ENCODE data around the gene ACOT2. TPM values are rescaled to one million over a fixed set of nuclear protein-coding genes. Genes with fewer than 3 reads are reported as not detected.
"Not testable (repeated sequence)": the region's sequence is repeated elsewhere in the genome, so short reads cannot be mapped to it uniquely, and the experiment has no call there.

The ACOT2 gene
- polyA plus RNA-seq, 1 donor (not counting 4 experiments of a cell fraction or from before 2014, with no cell fraction given): 5.4 TPM

DNA sequence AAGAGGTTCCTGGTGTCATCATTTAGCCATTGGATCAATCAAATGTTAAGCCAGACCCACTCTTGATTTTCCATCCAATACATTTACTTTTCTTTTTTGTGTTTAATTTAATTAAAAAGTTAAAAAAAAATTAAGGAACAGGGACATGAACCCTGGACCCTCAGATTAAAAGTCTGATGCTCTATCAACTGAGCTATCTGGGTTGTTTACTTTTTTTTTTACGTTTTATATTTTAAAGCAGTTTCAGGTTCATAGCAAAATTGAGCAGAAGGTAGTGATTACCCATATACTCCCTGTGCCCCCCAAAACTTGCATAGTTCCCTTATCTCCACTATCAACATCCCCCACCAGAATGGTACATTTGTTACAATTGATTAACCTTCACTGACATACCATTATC lies 19.7 kb downstream of the ACOT2 start:
- dilution Hi-C loops (cut with MboI; ENCODE audit: extremely low pct_ligation_motif_present, low sequenced_read_pairs): no loop called here
- TF ChIP-seq, protein P1, sequence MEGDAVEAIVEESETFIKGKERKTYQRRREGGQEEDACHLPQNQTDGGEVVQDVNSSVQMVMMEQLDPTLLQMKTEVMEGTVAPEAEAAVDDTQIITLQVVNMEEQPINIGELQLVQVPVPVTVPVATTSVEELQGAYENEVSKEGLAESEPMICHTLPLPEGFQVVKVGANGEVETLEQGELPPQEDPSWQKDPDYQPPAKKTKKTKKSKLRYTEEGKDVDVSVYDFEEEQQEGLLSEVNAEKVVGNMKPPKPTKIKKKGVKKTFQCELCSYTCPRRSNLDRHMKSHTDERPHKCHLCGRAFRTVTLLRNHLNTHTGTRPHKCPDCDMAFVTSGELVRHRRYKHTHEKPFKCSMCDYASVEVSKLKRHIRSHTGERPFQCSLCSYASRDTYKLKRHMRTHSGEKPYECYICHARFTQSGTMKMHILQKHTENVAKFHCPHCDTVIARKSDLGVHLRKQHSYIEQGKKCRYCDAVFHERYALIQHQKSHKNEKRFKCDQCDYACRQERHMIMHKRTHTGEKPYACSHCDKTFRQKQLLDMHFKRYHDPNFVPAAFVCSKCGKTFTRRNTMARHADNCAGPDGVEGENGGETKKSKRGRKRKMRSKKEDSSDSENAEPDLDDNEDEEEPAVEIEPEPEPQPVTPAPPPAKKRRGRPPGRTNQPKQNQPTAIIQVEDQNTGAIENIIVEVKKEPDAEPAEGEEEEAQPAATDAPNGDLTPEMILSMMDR (optimal IDR thresholded peaks at IDR 0.05 in 1 of 3, IDR thresholded peaks at IDR 0.05 in 1 of 3, conservative IDR thresholded peaks at IDR 0.05 in 1 of 3; ENCODE audit: extremely low read depth in 1 of 3, insufficient read depth in 2 of 3, low read length in 3 of 3): no peak
- TF ChIP-seq EZH2 (IDR thresholded peaks at IDR 0.05; ENCODE audit: low read length): no peak
- no peak for FAIRE-seq

DNA sequence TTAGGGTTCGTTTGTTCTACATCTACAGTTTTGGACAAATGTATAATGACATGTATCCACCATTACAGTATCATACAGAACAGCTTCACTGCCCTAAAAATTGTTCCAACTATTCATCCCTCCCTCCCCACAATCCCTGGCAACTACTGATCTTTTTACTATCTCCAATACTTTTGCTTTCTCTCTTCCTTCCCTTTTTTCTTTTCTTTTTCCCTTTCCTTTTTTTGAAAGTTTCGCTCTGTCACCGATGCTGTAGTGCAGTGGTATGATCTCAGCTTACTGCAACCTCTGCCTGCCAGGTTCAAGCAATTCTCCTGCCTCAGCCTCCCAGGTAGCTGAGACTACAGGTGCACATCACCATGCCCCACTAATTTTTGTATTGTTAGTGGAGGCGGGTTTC lies 20.1 kb downstream of the ACOT2 start:
- peaks cover 3% of the 10 kb centered on the region for H3K4me1 ChIP-seq (ENCODE audit: control insufficient read depth, extremely low read depth, insufficient read depth, low read length)
- no peaks in the 10 kb centered on the region for H3K9me3 ChIP-seq (ENCODE audit: control insufficient read depth, low read depth, low read length)
- H3K27ac ChIP-seq (ENCODE audit: control insufficient read depth, insufficient read depth, low read length): no peak overlapping the region
- FAIRE-seq: no peak
- TF ChIP-seq, protein P1 (optimal IDR thresholded peaks at IDR 0.05 in 1 of 3, IDR thresholded peaks at IDR 0.05 in 1 of 3, conservative IDR thresholded peaks at IDR 0.05 in 1 of 3; ENCODE audit: extremely low read depth in 1 of 3, insufficient read depth in 2 of 3, low read length in 3 of 3): no peak
- TF ChIP-seq EZH2 (IDR thresholded peaks at IDR 0.05; ENCODE audit: low read length): no peak
- no peak overlapping the region for H3K4me2 ChIP-seq (ENCODE audit: control insufficient read depth, extremely low read depth, insufficient read depth, low read depth, low read length)
- DNase-seq (ENCODE audit: low read depth, low spot score): no peak
- dilution Hi-C loops (cut with MboI; ENCODE audit: extremely low pct_ligation_motif_present, low sequenced_read_pairs): no loop called here
- H3K9me1 ChIP-seq (ENCODE audit: control insufficient read depth, extremely low read depth, insufficient read depth, low read length): no peaks in the 10 kb centered on the region
- H3K79me2 ChIP-seq (ENCODE audit: control insufficient read depth, insufficient read depth, low read length): no peaks in the 10 kb centered on the region
- no peaks in the 10 kb centered on the region for H3K36me3 ChIP-seq (ENCODE audit: control insufficient read depth in 2 of 2, extremely low read depth in 1 of 2, insufficient read depth in 2 of 2, low read length in 2 of 2)
- no peaks in the 10 kb centered on the region for H4K20me1 ChIP-seq (ENCODE audit: control insufficient read depth, extremely low read depth, insufficient read depth, low read length)
- H2AFZ ChIP-seq (ENCODE audit: control insufficient read depth, low read length): no peak overlapping the region
- H3K27me3 ChIP-seq (ENCODE audit: control insufficient read depth, extremely low read depth, insufficient read depth, low read length): no peaks in the 10 kb centered on the region
- no peak overlapping the region for H3K9ac ChIP-seq (ENCODE audit: control insufficient read depth, extremely low read depth, insufficient read depth, low read length)
- no peak overlapping the region for H3K4me3 ChIP-seq (ENCODE audit: control insufficient read depth in 2 of 3, extremely low read depth in 1 of 3, insufficient read depth in 2 of 3, low read depth in 1 of 3, low read length in 3 of 3)

More for the DNA sequence above, 19.7 kb downstream of the ACOT2 start:
- H3K27ac ChIP-seq (ENCODE audit: control insufficient read depth, insufficient read depth, low read length): no peak overlapping the region
- H3K4me3 ChIP-seq (ENCODE audit: control insufficient read depth in 2 of 3, extremely low read depth in 1 of 3, insufficient read depth in 2 of 3, low read depth in 1 of 3, low read length in 3 of 3): no peak overlapping the region
- H4K20me1 ChIP-seq (ENCODE audit: control insufficient read depth, extremely low read depth, insufficient read depth, low read length): no peaks in the 10 kb centered on the region
- no peaks in the 10 kb centered on the region for H3K79me2 ChIP-seq (ENCODE audit: control insufficient read depth, insufficient read depth, low read length)
- H3K9me3 ChIP-seq (ENCODE audit: control insufficient read depth, low read depth, low read length): no peaks in the 10 kb centered on the region
- H3K4me2 ChIP-seq (ENCODE audit: control insufficient read depth, extremely low read depth, insufficient read depth, low read depth, low read length): no peak overlapping the region
- no peaks in the 10 kb centered on the region for H3K27me3 ChIP-seq (ENCODE audit: control insufficient read depth, extremely low read depth, insufficient read depth, low read length)
- H3K4me1 ChIP-seq (ENCODE audit: control insufficient read depth, extremely low read depth, insufficient read depth, low read length): peaks cover 3% of the 10 kb centered on the region
- H2AFZ ChIP-seq (ENCODE audit: control insufficient read depth, low read length): no peak overlapping the region
- DNase-seq (ENCODE audit: low read depth, low spot score): no peak
- no peaks in the 10 kb centered on the region for H3K9me1 ChIP-seq (ENCODE audit: control insufficient read depth, extremely low read depth, insufficient read depth, low read length)
- no peaks in the 10 kb centered on the region for H3K36me3 ChIP-seq (ENCODE audit: control insufficient read depth in 2 of 2, extremely low read depth in 1 of 2, insufficient read depth in 2 of 2, low read length in 2 of 2)
- H3K9ac ChIP-seq (ENCODE audit: control insufficient read depth, extremely low read depth, insufficient read depth, low read length): no peak overlapping the region

DNA sequence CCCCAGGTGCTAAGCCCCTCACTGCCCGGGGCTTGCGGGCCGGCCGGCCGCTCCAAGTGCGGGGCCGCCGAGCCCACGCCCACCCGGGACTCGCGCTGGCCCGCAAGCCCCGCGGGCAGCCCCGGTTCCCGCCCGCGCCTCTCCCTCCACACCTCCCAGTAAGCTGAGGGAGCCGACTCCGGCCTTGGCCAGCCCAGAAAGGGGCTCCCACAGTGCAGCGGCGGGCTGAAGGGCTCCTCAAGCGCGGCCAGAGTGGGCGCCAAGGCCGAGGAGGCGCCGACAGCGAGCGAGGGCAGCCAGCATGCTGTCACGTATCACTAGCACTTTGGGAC lies 21.6 kb downstream of the ACOT2 start:
- H3K27ac ChIP-seq (ENCODE audit: control insufficient read depth, insufficient read depth, low read length); H3K9me3 ChIP-seq (ENCODE audit: control insufficient read depth, low read depth, low read length); H3K9ac ChIP-seq (ENCODE audit: control insufficient read depth, extremely low read depth, insufficient read depth, low read length); H3K9me1 ChIP-seq (ENCODE audit: control insufficient read depth, extremely low read depth, insufficient read depth, low read length); H2AFZ ChIP-seq (ENCODE audit: control insufficient read depth, low read length); DNase-seq (ENCODE audit: low read depth, low spot score); H3K36me3 ChIP-seq (ENCODE audit: control insufficient read depth in 2 of 2, extremely low read depth in 1 of 2, insufficient read depth in 2 of 2, low read length in 2 of 2); dilution Hi-C loops (cut with MboI; ENCODE audit: extremely low pct_ligation_motif_present, low sequenced_read_pairs); H3K4me1 ChIP-seq (ENCODE audit: control insufficient read depth, extremely low read depth, insufficient read depth, low read length); H3K4me3 ChIP-seq (ENCODE audit: control insufficient read depth in 2 of 3, extremely low read depth in 1 of 3, insufficient read depth in 2 of 3, low read depth in 1 of 3, low read length in 3 of 3); H3K27me3 ChIP-seq (ENCODE audit: control insufficient read depth, extremely low read depth, insufficient read depth, low read length); H3K79me2 ChIP-seq (ENCODE audit: control insufficient read depth, insufficient read depth, low read length); FAIRE-seq; H3K4me2 ChIP-seq (ENCODE audit: control insufficient read depth, extremely low read depth, insufficient read depth, low read depth, low read length); H4K20me1 ChIP-seq (ENCODE audit: control insufficient read depth, extremely low read depth, insufficient read depth, low read length): not testable (repeated sequence)
